RWPE2 (cell line): ENCODE measurements around the gene GPR62.

Source experiments
- ATAC-seq: fragments of 200-7000 bp; cut with Tn5 transposase; 3 replicates; pipeline ENCODE4 v1.9.1; 2021; ENCODE audit warnings: low read depth
- DNase-seq: peaks from one replicate; pipeline ENCODE4 v3.0.0-alpha.2; 2020; ENCODE audit warnings: low spot score
- H3K27ac ChIP-seq: fragments of 450-650 bp; 2 replicates; pipeline ENCODE4 v1.5.1; 2017; ENCODE audit warnings: mild to moderate bottlenecking; ENCODE audit not compliant: poor library complexity, severe bottlenecking
- H3K27me3 ChIP-seq: fragments of 250-450 bp; sonication (Bioruptor Pico); 2 replicates; pipeline ENCODE4 v1.5.1; 2021; ENCODE audit warnings: mild to moderate bottlenecking, moderate library complexity; ENCODE audit not compliant: insufficient read depth, poor library complexity, severe bottlenecking
- H3K36me3 ChIP-seq: fragments of 250-450 bp; sonication (Bioruptor Pico); 2 replicates; pipeline ENCODE4 v1.5.1; 2020; ENCODE audit warnings: low read depth, mild to moderate bottlenecking, moderate library complexity
- H3K4me1 ChIP-seq: fragments of 250-450 bp; sonication (Bioruptor Pico); 2 replicates; pipeline ENCODE4 v1.5.1; 2021; ENCODE audit warnings: mild to moderate bottlenecking, moderate library complexity; ENCODE audit not compliant: insufficient read depth, poor library complexity, severe bottlenecking
- H3K4me3 ChIP-seq: fragments of 250-450 bp; sonication (Bioruptor Pico); 2 replicates; pipeline ENCODE4 v1.5.1; 2021; ENCODE audit warnings: mild to moderate bottlenecking, moderate library complexity; ENCODE audit not compliant: severe bottlenecking
- H3K9me3 ChIP-seq: fragments of 250-450 bp; sonication (Bioruptor Pico); 2 replicates; pipeline ENCODE4 v1.5.1; 2021; ENCODE audit warnings: mild to moderate bottlenecking, moderate library complexity; ENCODE audit not compliant: severe bottlenecking
- TF ChIP-seq, protein P1 (sequence below): fragments of 450-650 bp; IDR thresholded peaks from one replicate; pipeline ENCODE4 v1.5.1; 2017; ENCODE audit warnings: mild to moderate bottlenecking, moderate library complexity; ENCODE audit not compliant: poor library complexity, severe bottlenecking

GPR62 gene

DNA sequence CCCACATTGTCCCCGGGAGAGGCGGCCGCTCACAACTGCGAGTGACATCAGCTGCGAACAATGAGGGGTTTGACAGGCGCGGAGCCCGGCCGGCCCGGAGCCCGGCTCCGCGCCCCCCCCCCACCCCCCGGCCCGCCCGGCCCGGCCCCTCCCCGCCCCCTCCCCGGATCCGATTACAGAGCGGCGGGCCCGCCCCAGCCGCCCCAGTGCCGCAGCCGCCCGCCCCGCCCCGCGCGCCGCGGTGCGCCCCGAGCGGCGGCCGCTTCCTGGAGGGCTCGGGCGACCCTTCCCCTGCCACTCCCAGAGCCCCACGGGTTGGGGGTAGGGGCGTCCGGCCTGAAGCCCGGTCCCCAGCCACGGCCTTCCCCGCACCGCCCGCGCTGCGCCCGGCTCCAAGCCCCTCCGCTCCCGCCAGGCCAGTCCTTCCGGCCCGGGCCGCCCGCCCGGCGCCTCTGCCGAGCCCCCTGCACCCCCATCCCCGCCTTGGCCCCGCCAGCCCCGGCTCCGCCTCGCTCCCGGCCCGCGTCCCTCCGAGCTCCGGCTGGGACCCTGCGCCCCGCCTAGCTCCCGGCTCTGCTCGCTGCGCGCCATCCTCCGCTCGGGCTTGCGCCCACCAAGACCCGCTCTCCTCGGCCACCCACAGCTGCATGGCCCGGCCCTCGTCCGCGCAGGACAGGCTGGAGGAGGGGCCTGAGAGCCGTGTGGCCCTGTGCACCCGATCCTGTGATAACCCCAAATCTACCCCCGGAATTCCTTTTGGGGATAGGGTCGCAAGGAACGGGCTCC lies 12.4 kb downstream of the GPR62 start, which contains the start of gene PCBP4:
Gene PCBP4 (minus strand): TSS at position 71 of the 786 bp plus-strand sequence. CDS start 6,214 bp downstream, outside the sequence.
- Histone ChIP-seq H3K9me3 (no peaks in the 10 kb centered on the region), H3K4me3 (peak within 1 kb of the TSS; percentile 89), H3K27me3 (no peaks in the 10 kb centered on the region), H3K27ac (peak within 1 kb of the TSS; percentile 75), H3K36me3 (no peaks in the 10 kb centered on the region), H3K4me1 (no peaks in the 10 kb centered on the region)
- TF ChIP-seq, protein P1, sequence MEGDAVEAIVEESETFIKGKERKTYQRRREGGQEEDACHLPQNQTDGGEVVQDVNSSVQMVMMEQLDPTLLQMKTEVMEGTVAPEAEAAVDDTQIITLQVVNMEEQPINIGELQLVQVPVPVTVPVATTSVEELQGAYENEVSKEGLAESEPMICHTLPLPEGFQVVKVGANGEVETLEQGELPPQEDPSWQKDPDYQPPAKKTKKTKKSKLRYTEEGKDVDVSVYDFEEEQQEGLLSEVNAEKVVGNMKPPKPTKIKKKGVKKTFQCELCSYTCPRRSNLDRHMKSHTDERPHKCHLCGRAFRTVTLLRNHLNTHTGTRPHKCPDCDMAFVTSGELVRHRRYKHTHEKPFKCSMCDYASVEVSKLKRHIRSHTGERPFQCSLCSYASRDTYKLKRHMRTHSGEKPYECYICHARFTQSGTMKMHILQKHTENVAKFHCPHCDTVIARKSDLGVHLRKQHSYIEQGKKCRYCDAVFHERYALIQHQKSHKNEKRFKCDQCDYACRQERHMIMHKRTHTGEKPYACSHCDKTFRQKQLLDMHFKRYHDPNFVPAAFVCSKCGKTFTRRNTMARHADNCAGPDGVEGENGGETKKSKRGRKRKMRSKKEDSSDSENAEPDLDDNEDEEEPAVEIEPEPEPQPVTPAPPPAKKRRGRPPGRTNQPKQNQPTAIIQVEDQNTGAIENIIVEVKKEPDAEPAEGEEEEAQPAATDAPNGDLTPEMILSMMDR: no peak
- DNase-seq: no peak
- peak; percentile 37 for ATAC-seq

DNA sequence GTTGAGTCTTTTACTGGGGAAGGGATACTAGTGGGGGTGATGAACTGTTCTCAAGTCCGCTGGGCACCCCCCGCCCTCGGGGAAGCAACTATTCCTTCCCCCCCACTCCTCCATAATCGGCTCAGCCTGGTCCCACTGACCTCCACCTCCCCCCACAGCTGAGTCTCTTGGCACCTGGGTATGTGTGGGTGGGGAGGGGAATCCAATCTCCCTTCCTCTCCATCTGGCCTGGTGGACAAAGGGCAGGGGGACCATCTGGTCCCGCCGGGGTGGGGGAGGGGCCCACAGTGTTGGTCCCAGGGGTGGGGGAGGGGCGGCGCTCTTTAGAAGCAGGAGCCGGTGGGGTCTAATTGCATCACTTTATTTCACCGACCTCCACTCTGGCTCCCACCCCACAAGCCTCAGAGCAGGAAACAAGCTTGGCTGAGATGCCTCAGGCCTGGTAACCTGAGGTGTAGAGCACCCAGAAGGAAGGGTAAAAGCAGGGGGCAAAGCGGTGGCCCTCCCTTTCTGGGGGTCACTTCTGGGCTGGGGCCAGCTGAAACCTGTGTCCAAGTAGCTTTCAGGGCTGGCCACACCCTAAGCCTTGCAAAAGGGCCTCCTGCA lies 13.1 kb downstream of the GPR62 start:
- DNase-seq (no peak), ATAC-seq (0 out of 3 replicates have a peak, but pooled peaks have one; percentile 3)
- H3K36me3 ChIP-seq: no peaks in the 10 kb centered on the region
- H3K27ac ChIP-seq: peak overlapping the region; percentile 75
- TF ChIP-seq, protein P1: no peak
- no peaks in the 10 kb centered on the region for H3K9me3 ChIP-seq
- H3K27me3 ChIP-seq: no peaks in the 10 kb centered on the region
- H3K4me3 ChIP-seq: peak overlapping the region; percentile 89
- no peaks in the 10 kb centered on the region for H3K4me1 ChIP-seq

- H3K27ac ChIP-seq: peak overlapping the region; percentile 75
- H3K27me3 ChIP-seq: no peaks in the 10 kb centered on the region
- no peaks in the 10 kb centered on the region for H3K36me3 ChIP-seq
- TF ChIP-seq, protein P1: no peak
- H3K4me3 ChIP-seq: no peak overlapping the region
- no peak for ATAC-seq
- H3K9me3 ChIP-seq: no peaks in the 10 kb centered on the region
- H3K4me1 ChIP-seq: peaks cover 1% of the 10 kb centered on the region
- DNase-seq: no peak
Measured at GRCh38 chr3:51968883-51969678, 13.9 kb downstream of the GPR62 start.

DNA sequence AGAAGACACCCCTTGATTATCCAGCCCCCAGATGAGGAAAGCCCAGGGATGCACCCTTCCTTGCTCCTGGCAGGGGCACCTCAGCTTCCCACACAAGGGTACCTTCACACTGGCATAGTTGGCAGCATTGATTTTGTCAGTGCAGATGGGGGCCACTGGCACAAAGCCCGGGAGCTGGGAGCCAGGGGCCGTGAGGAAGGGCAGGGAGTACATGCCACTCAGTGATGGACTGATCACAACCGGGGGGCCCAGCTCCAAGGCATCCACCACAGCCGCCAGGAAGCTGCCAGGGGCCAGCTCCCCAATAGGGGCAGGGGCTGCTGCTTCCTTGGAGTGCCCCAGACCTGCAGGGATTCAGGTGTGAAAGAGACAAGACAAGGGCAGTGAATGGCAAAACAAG lies 14.7 kb downstream of the GPR62 start:
- Histone ChIP-seq H3K27ac (no peak overlapping the region), H3K9me3 (no peaks in the 10 kb centered on the region), H3K4me1 (peaks cover 8% of the 10 kb centered on the region), H3K27me3 (no peaks in the 10 kb centered on the region), H3K36me3 (no peaks in the 10 kb centered on the region), H3K4me3 (no peak overlapping the region)
- DNase-seq: no peak
- no peak for ATAC-seq
- TF ChIP-seq, protein P1: no peak
